ENCODE measurements around the gene KPNA3. TPM values are rescaled to one million over a fixed set of nuclear protein-coding genes. Genes with fewer than 3 reads are reported as not detected.

KPNA3 gene
- polyA plus RNA-seq, 1 donor, result 31.3 TPM

- no peaks in the 10 kb centered on the region for H3K4me1 ChIP-seq (ENCODE audit: control insufficient read depth, insufficient read depth, low read length)
- H3K27ac ChIP-seq (ENCODE audit: low read length), result no peak overlapping the region
- no peak for DNase-seq
- 100% methylated on average over 2 of the region's 3 CpGs for WGBS (ENCODE audit: insufficient coverage, low lambda C conversion rate)
- H3K9me3 ChIP-seq (ENCODE audit: control insufficient read depth, low read depth, low read length), result no peaks in the 10 kb centered on the region
- no peaks in the 10 kb centered on the region for H3K36me3 ChIP-seq (ENCODE audit: control insufficient read depth, insufficient read depth, low read length)
- no peak overlapping the region for H3K4me3 ChIP-seq (ENCODE audit: low read length)
- H3K27me3 ChIP-seq (ENCODE audit: control insufficient read depth, insufficient read depth, low read length), result no peaks in the 10 kb centered on the region
Measured at GRCh38 chr13:49654011-49654410, 138.5 kb downstream of the KPNA3 start.

- H3K4me1 ChIP-seq (ENCODE audit: control insufficient read depth, insufficient read depth, low read length), result no peaks in the 10 kb centered on the region
- H3K9me3 ChIP-seq (ENCODE audit: control insufficient read depth, low read depth, low read length), result no peaks in the 10 kb centered on the region
- no peak overlapping the region for H3K27ac ChIP-seq (ENCODE audit: low read length)
- no peak overlapping the region for H3K4me3 ChIP-seq (ENCODE audit: low read length)
- H3K27me3 ChIP-seq (ENCODE audit: control insufficient read depth, insufficient read depth, low read length), result no peaks in the 10 kb centered on the region
- no peaks in the 10 kb centered on the region for H3K36me3 ChIP-seq (ENCODE audit: control insufficient read depth, insufficient read depth, low read length)
- no peak for DNase-seq
Measured at GRCh38 chr13:49653478-49653877, 139.0 kb downstream of the KPNA3 start.

GRCh38 chr13:49652355-49653305 lies 139.9 kb downstream of the KPNA3 start:
- Histone ChIP-seq H3K27me3 (ENCODE audit: control insufficient read depth, insufficient read depth, low read length) (no peaks in the 10 kb centered on the region), H3K36me3 (ENCODE audit: control insufficient read depth, insufficient read depth, low read length) (no peaks in the 10 kb centered on the region), H3K27ac (ENCODE audit: low read length) (no peak overlapping the region), H3K9me3 (ENCODE audit: control insufficient read depth, low read depth, low read length) (no peaks in the 10 kb centered on the region), H3K4me3 (ENCODE audit: low read length) (no peak overlapping the region), H3K4me1 (ENCODE audit: control insufficient read depth, insufficient read depth, low read length) (no peaks in the 10 kb centered on the region)
- peak in 1 of 2 donors; percentile 43 for DNase-seq
- WGBS (ENCODE audit: insufficient coverage, low lambda C conversion rate), result 100% methylated on average over 1 of the region's 16 CpGs

- Histone ChIP-seq H3K9me3 (ENCODE audit: control insufficient read depth, low read depth, low read length) (no peaks in the 10 kb centered on the region), H3K36me3 (ENCODE audit: control insufficient read depth, insufficient read depth, low read length) (no peaks in the 10 kb centered on the region), H3K27ac (ENCODE audit: low read length) (no peak overlapping the region), H3K4me3 (ENCODE audit: low read length) (no peak overlapping the region), H3K4me1 (ENCODE audit: control insufficient read depth, insufficient read depth, low read length) (no peaks in the 10 kb centered on the region), H3K27me3 (ENCODE audit: control insufficient read depth, insufficient read depth, low read length) (no peaks in the 10 kb centered on the region)
- DNase-seq, result no peak
- no CpG with 5 or more reads among the region's 17 CpGs for WGBS (ENCODE audit: insufficient coverage, low lambda C conversion rate)
Measured at GRCh38 chr13:49651570-49652354, 140.7 kb downstream of the KPNA3 start.

- no peak for DNase-seq
- Histone ChIP-seq H3K9me3 (ENCODE audit: control insufficient read depth, low read depth, low read length) (no peaks in the 10 kb centered on the region), H3K27ac (ENCODE audit: low read length) (no peak overlapping the region), H3K36me3 (ENCODE audit: control insufficient read depth, insufficient read depth, low read length) (no peaks in the 10 kb centered on the region), H3K27me3 (ENCODE audit: control insufficient read depth, insufficient read depth, low read length) (no peaks in the 10 kb centered on the region), H3K4me3 (ENCODE audit: low read length) (no peak overlapping the region), H3K4me1 (ENCODE audit: control insufficient read depth, insufficient read depth, low read length) (no peaks in the 10 kb centered on the region)
- no CpG with 5 or more reads among the region's 2 CpGs for WGBS (ENCODE audit: insufficient coverage, low lambda C conversion rate)
Measured at GRCh38 chr13:49649963-49650312, 142.5 kb downstream of the KPNA3 start.

Other genes starting within 250 kb of the KPNA3 start
- gene RCBTB1, start 207.1 kb downstream of the KPNA3 start, polyA plus RNA-seq, result 21.2 TPM
- gene ARL11, start 164.2 kb downstream of the KPNA3 start, polyA plus RNA-seq, result 1.3 TPM
- 43.1 TPM for gene EBPL, start 101.2 kb downstream of the KPNA3 start, polyA plus RNA-seq
- 11.1 TPM for gene SPRYD7, start 143.7 kb upstream of the KPNA3 start, polyA plus RNA-seq
- 33.8 TPM for gene TRIM13, start 204.4 kb upstream of the KPNA3 start, polyA plus RNA-seq
- gene KCNRG, start 222.8 kb upstream of the KPNA3 start, polyA plus RNA-seq, result 0.76 TPM